DND-41 (cell line): ENCODE data around the gene ABHD17C.

Source experiments
- ATAC-seq: fragments of 200-7000 bp; cut with Tn5 transposase; 3 replicates; pipeline ENCODE4 v1.9.1; 2021; ENCODE audit warnings: low read depth; ENCODE audit not compliant: insufficient read depth
- DNase-seq: peaks from one replicate; pipeline ENCODE4 v3.0.0-alpha.2; 2020
- H2AFZ ChIP-seq: 2 replicates; pipeline ENCODE4 v1.6.0; 2012; ENCODE audit warnings: low read depth, low read length
- H3K27ac ChIP-seq: 2 replicates; pipeline ENCODE4 v1.5.1; 2012; ENCODE audit warnings: low read length, inconsistent platforms
- H3K27me3 ChIP-seq: fragments of 200-600 bp; sonication (generic); 2 replicates; pipeline ENCODE4 v1.6.0; 2012; ENCODE audit warnings: low read length, mild to moderate bottlenecking, inconsistent platforms; ENCODE audit not compliant: insufficient read depth, poor library complexity
- H3K36me3 ChIP-seq: 2 replicates; pipeline ENCODE4 v1.5.1; 2012; ENCODE audit warnings: low read length, inconsistent platforms; ENCODE audit not compliant: insufficient read depth
- H3K4me1 ChIP-seq: 2 replicates; pipeline ENCODE4 v1.5.1; 2012; ENCODE audit warnings: mild to moderate bottlenecking, low read length; ENCODE audit not compliant: insufficient read depth
- H3K4me2 ChIP-seq: 2 replicates; pipeline ENCODE4 v1.6.0; 2012; ENCODE audit warnings: mild to moderate bottlenecking, moderate library complexity, low read length, inconsistent platforms; ENCODE audit not compliant: insufficient read depth
- H3K4me3 ChIP-seq, 2 experiments: fragments of 200-600 bp in 1 of 2; shearing (Covaris generic) in 1 of 2; 2 replicates each; pipeline ENCODE4 v1.5.1; 2012 to 2016; ENCODE audit warnings: inconsistent platforms in 2 of 2, low read length in 2 of 2, mild to moderate bottlenecking in 2 of 2, low read depth in 1 of 2, moderate library complexity in 1 of 2
- H3K79me2 ChIP-seq: 2 replicates; pipeline ENCODE4 v1.6.0; 2012; ENCODE audit warnings: low read length, inconsistent platforms; ENCODE audit not compliant: insufficient read depth
- H3K9ac ChIP-seq: 2 replicates; pipeline ENCODE4 v1.6.0; 2012; ENCODE audit warnings: low read depth, mild to moderate bottlenecking, inconsistent platforms, low read length, moderate library complexity
- H3K9me3 ChIP-seq: 2 replicates; pipeline ENCODE4 v1.5.1; 2012; ENCODE audit warnings: low read length, moderate library complexity, mild to moderate bottlenecking, inconsistent platforms; ENCODE audit not compliant: insufficient read depth, severe bottlenecking
- H4K20me1 ChIP-seq: 2 replicates; pipeline ENCODE4 v1.6.0; 2012; ENCODE audit warnings: low read length; ENCODE audit not compliant: insufficient read depth
- EZH2 ChIP-seq: IDR thresholded peaks from 3 replicates; pipeline ENCODE4 v1.6.1; 2012; ENCODE audit warnings: borderline replicate concordance, low read depth, mild to moderate bottlenecking, moderate library complexity, low read length, inconsistent platforms; ENCODE audit not compliant: severe bottlenecking
- TF ChIP-seq, protein P1 (sequence below): IDR thresholded peaks from 2 replicates; pipeline ENCODE4 v1.5.1; 2012; ENCODE audit warnings: borderline replicate concordance, low read length, moderate library complexity, mild to moderate bottlenecking; ENCODE audit not compliant: poor library complexity, severe bottlenecking; ENCODE audit errors: extremely low read depth

ABHD17C gene

GRCh38 chr15:80674245-80674614 is 20.9 kb upstream of the ABHD17C start:
- no peaks in the 10 kb centered on the region for H4K20me1 ChIP-seq
- H3K9ac ChIP-seq = no peak overlapping the region
- TF ChIP-seq, protein P1, sequence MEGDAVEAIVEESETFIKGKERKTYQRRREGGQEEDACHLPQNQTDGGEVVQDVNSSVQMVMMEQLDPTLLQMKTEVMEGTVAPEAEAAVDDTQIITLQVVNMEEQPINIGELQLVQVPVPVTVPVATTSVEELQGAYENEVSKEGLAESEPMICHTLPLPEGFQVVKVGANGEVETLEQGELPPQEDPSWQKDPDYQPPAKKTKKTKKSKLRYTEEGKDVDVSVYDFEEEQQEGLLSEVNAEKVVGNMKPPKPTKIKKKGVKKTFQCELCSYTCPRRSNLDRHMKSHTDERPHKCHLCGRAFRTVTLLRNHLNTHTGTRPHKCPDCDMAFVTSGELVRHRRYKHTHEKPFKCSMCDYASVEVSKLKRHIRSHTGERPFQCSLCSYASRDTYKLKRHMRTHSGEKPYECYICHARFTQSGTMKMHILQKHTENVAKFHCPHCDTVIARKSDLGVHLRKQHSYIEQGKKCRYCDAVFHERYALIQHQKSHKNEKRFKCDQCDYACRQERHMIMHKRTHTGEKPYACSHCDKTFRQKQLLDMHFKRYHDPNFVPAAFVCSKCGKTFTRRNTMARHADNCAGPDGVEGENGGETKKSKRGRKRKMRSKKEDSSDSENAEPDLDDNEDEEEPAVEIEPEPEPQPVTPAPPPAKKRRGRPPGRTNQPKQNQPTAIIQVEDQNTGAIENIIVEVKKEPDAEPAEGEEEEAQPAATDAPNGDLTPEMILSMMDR = no peak
- no peak for TF ChIP-seq EZH2
- H3K27me3 ChIP-seq = no peaks in the 10 kb centered on the region
- H3K36me3 ChIP-seq = no peaks in the 10 kb centered on the region
- H3K79me2 ChIP-seq = no peaks in the 10 kb centered on the region
- H2AFZ ChIP-seq = no peak overlapping the region
- H3K4me1 ChIP-seq = no peaks in the 10 kb centered on the region
- no peak for DNase-seq
- H3K4me3 ChIP-seq = no peak overlapping the region
- ATAC-seq = no peak
- no peak overlapping the region for H3K27ac ChIP-seq
- no peaks in the 10 kb centered on the region for H3K9me3 ChIP-seq
- no peak overlapping the region for H3K4me2 ChIP-seq

GRCh38 chr15:80677041-80677440 is 18.1 kb upstream of the ABHD17C start:
- no peaks in the 10 kb centered on the region for H3K36me3 ChIP-seq
- no peaks in the 10 kb centered on the region for H3K27me3 ChIP-seq
- no peak overlapping the region for H2AFZ ChIP-seq
- H3K9me3 ChIP-seq = no peaks in the 10 kb centered on the region
- no peak overlapping the region for H3K27ac ChIP-seq
- no peak overlapping the region for H3K4me2 ChIP-seq
- no peaks in the 10 kb centered on the region for H4K20me1 ChIP-seq
- no peak overlapping the region for H3K4me3 ChIP-seq
- TF ChIP-seq EZH2 = no peak
- TF ChIP-seq, protein P1 = no peak
- DNase-seq (no peak), ATAC-seq (no peak)
- H3K4me1 ChIP-seq = no peaks in the 10 kb centered on the region
- no peak overlapping the region for H3K9ac ChIP-seq
- H3K79me2 ChIP-seq = no peaks in the 10 kb centered on the region

- Histone ChIP-seq H3K4me1 (no peaks in the 10 kb centered on the region), H3K27me3 (no peaks in the 10 kb centered on the region), H3K79me2 (no peaks in the 10 kb centered on the region), H3K4me2 (no peak overlapping the region), H3K9ac (no peak overlapping the region), H3K4me3 (no peak overlapping the region), H4K20me1 (no peaks in the 10 kb centered on the region), H3K36me3 (no peaks in the 10 kb centered on the region), H3K9me3 (no peaks in the 10 kb centered on the region), H3K27ac (no peak overlapping the region), H2AFZ (no peak overlapping the region)
- ATAC-seq (no peak), DNase-seq (no peak)
- TF ChIP-seq, protein P1 = no peak
- TF ChIP-seq EZH2 = no peak
These were observed 15.8 kb upstream of the ABHD17C start for GRCh38 chr15:80679167-80679803.
